Measurements from ENCODE around the gene DNASE1L3.
A peak's percentile ranks its signal among the peaks of the same experiment; 100 is the strongest.
"Not testable (repeated sequence)": the region's sequence is repeated elsewhere in the genome, so short reads cannot be mapped to it uniquely, and the experiment has no call there.

DNASE1L3 gene

DNA sequence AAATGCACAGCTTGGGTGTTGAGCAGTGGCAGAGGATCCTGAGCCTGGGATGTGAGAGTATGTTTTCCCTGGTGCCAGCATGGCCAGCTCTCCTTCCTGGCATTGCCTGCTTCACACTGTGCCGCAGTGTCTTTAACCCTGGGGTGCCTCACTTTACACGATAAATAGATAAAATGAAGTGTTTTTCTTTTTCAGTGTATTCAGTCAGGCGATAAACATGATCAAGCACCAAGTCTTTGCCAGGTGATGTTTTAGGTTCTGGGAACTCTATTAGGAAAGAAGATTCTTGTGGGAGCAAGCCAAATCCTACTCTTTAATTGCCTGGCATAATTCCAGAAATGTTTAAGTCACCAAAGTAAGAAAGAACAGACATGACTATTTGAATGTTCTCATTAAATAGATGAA is 40.9 kb upstream of the DNASE1L3 start:
- H3K4me3 ChIP-seq (ENCODE audit: control insufficient read depth, low read depth, low read length), result no peak overlapping the region
- DNase-seq (ENCODE audit: low read depth), result no peak
- TF ChIP-seq, protein P1, sequence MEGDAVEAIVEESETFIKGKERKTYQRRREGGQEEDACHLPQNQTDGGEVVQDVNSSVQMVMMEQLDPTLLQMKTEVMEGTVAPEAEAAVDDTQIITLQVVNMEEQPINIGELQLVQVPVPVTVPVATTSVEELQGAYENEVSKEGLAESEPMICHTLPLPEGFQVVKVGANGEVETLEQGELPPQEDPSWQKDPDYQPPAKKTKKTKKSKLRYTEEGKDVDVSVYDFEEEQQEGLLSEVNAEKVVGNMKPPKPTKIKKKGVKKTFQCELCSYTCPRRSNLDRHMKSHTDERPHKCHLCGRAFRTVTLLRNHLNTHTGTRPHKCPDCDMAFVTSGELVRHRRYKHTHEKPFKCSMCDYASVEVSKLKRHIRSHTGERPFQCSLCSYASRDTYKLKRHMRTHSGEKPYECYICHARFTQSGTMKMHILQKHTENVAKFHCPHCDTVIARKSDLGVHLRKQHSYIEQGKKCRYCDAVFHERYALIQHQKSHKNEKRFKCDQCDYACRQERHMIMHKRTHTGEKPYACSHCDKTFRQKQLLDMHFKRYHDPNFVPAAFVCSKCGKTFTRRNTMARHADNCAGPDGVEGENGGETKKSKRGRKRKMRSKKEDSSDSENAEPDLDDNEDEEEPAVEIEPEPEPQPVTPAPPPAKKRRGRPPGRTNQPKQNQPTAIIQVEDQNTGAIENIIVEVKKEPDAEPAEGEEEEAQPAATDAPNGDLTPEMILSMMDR (IDR thresholded peaks at IDR 0.05; ENCODE audit: control insufficient read depth, insufficient read depth, low read depth, low read length, missing control alignments), result no peak

DNA sequence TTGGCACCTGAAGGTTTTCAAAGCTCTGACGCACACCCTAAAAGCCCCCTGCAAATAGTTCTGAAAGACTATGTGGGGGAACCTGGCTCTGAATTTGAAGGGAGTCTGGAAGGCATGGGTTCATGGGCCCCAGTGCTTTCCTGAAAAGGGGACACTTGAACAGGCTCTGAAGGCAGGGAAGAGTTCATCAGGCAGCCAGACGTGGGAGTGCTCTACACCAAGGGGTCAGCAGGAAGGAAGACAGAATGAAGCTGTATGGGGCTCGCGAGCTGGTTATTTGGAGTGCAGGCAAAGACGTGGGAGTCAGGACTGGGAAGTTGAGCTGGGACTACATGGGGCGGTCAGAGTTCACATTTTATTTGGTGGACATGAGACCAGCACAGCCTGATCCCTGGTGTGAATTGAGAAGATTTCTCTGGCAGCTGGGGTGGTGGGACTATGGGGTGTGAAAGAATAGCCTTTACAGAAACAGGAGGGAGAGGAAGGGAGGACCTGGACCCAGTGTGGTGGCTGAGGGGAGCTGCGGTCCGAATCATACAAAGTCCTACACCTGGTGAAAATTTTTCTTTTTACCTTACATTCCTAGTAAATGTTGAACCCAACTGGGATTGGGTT is 39.4 kb upstream of the DNASE1L3 start:
- DNase-seq (ENCODE audit: low read depth), result no peak
- no peak overlapping the region for H3K4me3 ChIP-seq (ENCODE audit: control insufficient read depth, low read depth, low read length)
- TF ChIP-seq, protein P1 (IDR thresholded peaks at IDR 0.05; ENCODE audit: control insufficient read depth, insufficient read depth, low read depth, low read length, missing control alignments), result no peak

- DNase-seq (ENCODE audit: low read depth), result no peak
- TF ChIP-seq, protein P1 (IDR thresholded peaks at IDR 0.05; ENCODE audit: control insufficient read depth, insufficient read depth, low read depth, low read length, missing control alignments), result peak; percentile 13
- H3K4me3 ChIP-seq (ENCODE audit: control insufficient read depth, low read depth, low read length), result no peak overlapping the region
These were observed 38.8 kb upstream of the DNASE1L3 start for GRCh38 chr3:58249358-58250092.

DNA sequence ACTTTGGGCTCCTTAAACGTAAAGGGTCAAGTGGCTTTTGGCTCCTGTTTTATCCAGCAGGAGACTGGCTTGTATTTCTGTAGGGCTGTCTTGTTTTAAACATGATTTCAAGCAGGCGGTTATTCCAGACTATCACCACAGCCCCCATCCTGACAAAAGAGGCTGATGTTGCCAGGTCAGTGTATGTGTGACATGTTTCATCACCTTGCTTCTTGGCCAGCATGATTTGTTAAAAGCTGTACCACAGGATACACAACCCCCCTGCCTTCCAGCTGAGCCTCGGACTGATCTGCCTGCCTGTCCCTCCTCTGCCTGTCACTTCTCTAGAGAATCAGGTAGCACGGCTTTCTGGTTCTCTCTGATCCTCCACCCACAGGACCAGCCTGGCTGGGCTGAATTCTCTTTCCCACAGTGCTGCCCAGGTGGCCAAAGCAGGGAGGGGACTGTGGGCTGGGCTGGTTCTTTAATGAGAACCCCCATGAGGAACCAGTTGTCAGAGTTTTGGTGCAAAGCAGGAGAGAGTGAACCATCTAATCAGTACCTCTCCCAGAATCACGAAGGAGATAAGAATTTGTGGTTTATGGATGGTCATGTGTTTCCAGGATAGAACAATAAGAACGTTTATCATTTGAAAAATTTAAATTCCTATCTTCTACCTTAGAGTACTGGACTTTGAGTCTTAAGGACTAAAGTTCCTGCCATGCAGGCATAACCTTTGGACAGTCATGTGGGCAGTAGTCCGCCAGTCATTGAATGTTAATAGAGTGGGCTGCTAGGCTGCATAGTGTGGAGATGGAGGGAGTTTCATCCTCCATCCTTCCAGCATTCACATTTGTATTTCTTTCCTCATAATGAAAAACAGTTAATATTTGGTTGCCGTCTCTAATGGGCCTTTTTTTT is 35.6 kb upstream of the DNASE1L3 start:
- H3K4me3 ChIP-seq (ENCODE audit: control insufficient read depth, low read depth, low read length), result no peak overlapping the region
- no peak for DNase-seq (ENCODE audit: low read depth)
- TF ChIP-seq, protein P1 (IDR thresholded peaks at IDR 0.05; ENCODE audit: control insufficient read depth, insufficient read depth, low read depth, low read length, missing control alignments), result no peak

DNA sequence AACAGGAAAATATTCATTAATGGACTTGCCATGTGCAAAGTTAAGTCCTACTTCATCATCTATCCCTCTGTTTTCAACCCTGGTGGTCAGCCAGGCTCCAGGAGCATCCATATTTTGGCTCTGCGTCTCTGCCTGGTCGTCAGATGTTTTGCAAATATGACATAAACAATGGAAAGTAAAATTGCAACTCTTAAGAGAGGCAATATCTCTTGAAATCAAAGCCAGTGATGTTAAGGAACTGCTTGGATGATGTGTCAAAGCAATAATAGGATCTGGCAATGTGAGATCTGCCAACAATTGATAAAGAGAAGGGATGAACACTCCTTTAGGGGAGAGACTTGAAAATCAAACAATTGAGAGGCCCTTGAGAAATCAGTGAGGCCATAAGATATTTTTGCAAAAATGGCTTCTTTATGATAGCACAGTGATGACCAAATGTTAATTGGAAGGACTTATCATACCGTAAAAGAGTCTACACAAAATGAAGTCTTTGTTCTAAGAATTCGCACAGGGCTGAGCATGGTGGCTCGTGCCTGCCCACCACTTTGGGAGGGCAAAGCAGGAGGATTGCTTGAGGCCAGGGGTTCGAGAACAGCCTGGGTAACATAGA is 33.3 kb upstream of the DNASE1L3 start:
- TF ChIP-seq, protein P1 (IDR thresholded peaks at IDR 0.05; ENCODE audit: control insufficient read depth, insufficient read depth, low read depth, low read length, missing control alignments), result no peak
- DNase-seq (ENCODE audit: low read depth), result no peak
- H3K4me3 ChIP-seq (ENCODE audit: control insufficient read depth, low read depth, low read length), result no peak overlapping the region

GRCh38 chr3:58242860-58243259 is 32.1 kb upstream of the DNASE1L3 start:
- not testable (repeated sequence) for DNase-seq (ENCODE audit: low read depth); H3K4me3 ChIP-seq (ENCODE audit: control insufficient read depth, low read depth, low read length)

Data from AG09309 (cell line).